SK-N-MC (cell line): ENCODE results near the gene TSNAXIP1.
"Not testable (repeated sequence)": the region's sequence is repeated elsewhere in the genome, so short reads cannot be mapped to it uniquely, and the experiment has no call there.

Experiments
- EZH2 ChIP-seq: fragments of 200-600 bp; sonication (generic); IDR thresholded peaks from one replicate; pipeline ENCODE4 v1.6.1; 2017; ENCODE audit warnings: antibody characterized with exemption
- FOXP2 ChIP-seq: optimal IDR thresholded peaks from 2 replicates; pipeline ENCODE3; 2011; ENCODE audit warnings: mild to moderate bottlenecking, moderate library complexity; ENCODE audit not compliant: insufficient read depth; ENCODE audit errors: extremely low read length, control extremely low read depth
- POLR2AphosphoS5 ChIP-seq: IDR thresholded peaks from 2 replicates; pipeline ENCODE4 v1.6.1; 2012; ENCODE audit warnings: mild to moderate bottlenecking, low read depth, low read length, borderline replicate concordance

GRCh38 chr16:67864044-67864443, 57.4 kb downstream of the TSNAXIP1 start:
- TF ChIP-seq EZH2, POLR2AphosphoS5, FOXP2: not testable (repeated sequence)
